HCT116 (cell line): ENCODE results near the gene TRO. TPM values are rescaled to one million over a fixed set of nuclear protein-coding genes. Genes with fewer than 3 reads are reported as not detected.

ENCODE experiments used
- ATAC-seq: fragments of 200-7000 bp; cut with Tn5 transposase; 2 replicates; pipeline ENCODE4 v1.9.1; 2020; ENCODE audit warnings: mild to moderate bottlenecking, moderate library complexity
- Bru-seq: library from RNA; stranded (reverse); fragments of 400-500 nt; gene quantifications from one replicate; lab custom pipeline; 2021; lab: Mats Ljungman, UMichigan
- BruChase-seq, 2 experiments: library from RNA; stranded (reverse); fragments of 400-500 nt; gene quantifications; one replicate each; lab custom pipeline; 2021; lab: Mats Ljungman, UMichigan
- BruUV-seq: library from RNA; stranded (reverse); fragments of 400-500 nt; replicated peaks from 2 replicates; lab custom pipeline; 2021; lab: Mats Ljungman, UMichigan
- CTCF ChIA-PET: fragments of 300-600 bp; sonication (Branson Sonifier 250); formaldehyde crosslinking; loops from one replicate; lab custom pipeline; 2021; ENCODE audit warnings: antibody characterized with exemption; lab: Charles Lee
- POLR2A ChIA-PET: fragments of 300-600, 350-600 bp; sonication (Branson Sonifier 250); formaldehyde crosslinking; loops from one replicate; lab custom pipeline; 2021; ENCODE audit warnings: antibody characterized with exemption; lab: Charles Lee
- RAD21 ChIA-PET, 2 experiments: fragments of 300-600 bp; sonication (Branson Sonifier 250); formaldehyde crosslinking; loops; one replicate each; lab custom pipeline; 2023; ENCODE audit warnings: low total read pairs in 2 of 2; ENCODE audit not compliant: uncharacterized antibody in 2 of 2, unreplicated experiment in 2 of 2, low non-redundant PET in 1 of 2; lab: Charles Lee
- DNase-seq: peaks from one replicate; pipeline ENCODE4 v3.0.0-alpha.2; 2010; ENCODE audit warnings: low read depth, low spot score
- H2AFZ ChIP-seq: fragments of 200-600 bp; shearing (Covaris generic), sonication (generic); 2 replicates; pipeline ENCODE4 v1.6.1; 2017; ENCODE audit warnings: low read depth, mixed run types, mixed read lengths, antibody characterized with exemption, low read length; ENCODE audit not compliant: poor library complexity, severe bottlenecking
- H3K27ac ChIP-seq: 2 replicates; pipeline ENCODE4 v1.5.1; 2012; ENCODE audit warnings: low read depth, low read length
- H3K27me3 ChIP-seq: fragments of 200-600 bp; sonication (generic); 2 replicates; pipeline ENCODE4 v1.6.1; 2016; ENCODE audit warnings: mixed run types, low read length, mixed read lengths; ENCODE audit not compliant: insufficient read depth
- H3K36me3 ChIP-seq, 2 experiments: fragments of 200-500 bp in 1 of 2; fragments of 200-600 bp in 1 of 2; sonication (Bioruptor generic) in 1 of 2; sonication (generic) in 1 of 2; 2 replicates each; pipeline versions ENCODE4 v1.5.1 to v1.6.1; 2014 to 2016; ENCODE audit warnings: low read length in 2 of 2, inconsistent platforms in 1 of 2, mixed read lengths in 1 of 2, mixed run types in 1 of 2; ENCODE audit not compliant: insufficient read depth in 2 of 2, control insufficient read depth in 1 of 2
- H3K4me1 ChIP-seq, 2 experiments: fragments of 200-600 bp in 1 of 2; sonication (generic) in 1 of 2; 2 replicates each; pipeline versions ENCODE4 v1.5.1 to v1.6.1; 2012 to 2017; ENCODE audit warnings: low read length in 2 of 2, inconsistent platforms in 1 of 2, mild to moderate bottlenecking in 1 of 2, mixed read lengths in 1 of 2, mixed run types in 1 of 2, moderate library complexity in 1 of 2; ENCODE audit not compliant: insufficient read depth in 2 of 2, control insufficient read depth in 1 of 2
- H3K4me2 ChIP-seq: fragments of 200-600 bp; sonication (generic); 2 replicates; pipeline ENCODE4 v1.6.1; 2017; ENCODE audit warnings: mixed run types, low read length, mixed read lengths
- H3K4me3 ChIP-seq, 2 experiments: fragments of 200-600 bp in 1 of 2; sonication (generic) in 1 of 2; replicated peaks in 1 of 2; 2 replicates each; pipeline ENCODE4 v1.5.1; 2011 to 2016; ENCODE audit warnings: low read length in 2 of 2, control low read depth in 1 of 2, low read depth in 1 of 2, mild to moderate bottlenecking in 1 of 2, mixed read lengths in 1 of 2, mixed run types in 1 of 2
- H3K79me2 ChIP-seq: fragments of 200-600 bp; sonication (generic); 2 replicates; pipeline ENCODE4 v1.6.1; 2017; ENCODE audit warnings: mild to moderate bottlenecking, mixed run types, low read length, moderate library complexity, mixed read lengths; ENCODE audit not compliant: insufficient read depth
- H3K9ac ChIP-seq: fragments of 200-600 bp; sonication (generic); 2 replicates; pipeline ENCODE4 v1.6.1; 2016; ENCODE audit warnings: low read length, mixed read lengths
- H3K9me2 ChIP-seq: fragments of 200-600 bp; sonication (generic), shearing (Covaris generic); 2 replicates; pipeline ENCODE4 v1.6.1; 2017; ENCODE audit warnings: mixed run types, mild to moderate bottlenecking, moderate library complexity; ENCODE audit not compliant: insufficient read depth
- H3K9me3 ChIP-seq, 2 experiments: fragments of 200-500 bp in 1 of 2; fragments of 200-600 bp in 1 of 2; sonication (Bioruptor generic) in 1 of 2; sonication (generic) in 1 of 2; 2 replicates each; pipeline ENCODE4 v1.6.1; 2014 to 2017; ENCODE audit warnings: low read length in 2 of 2, mixed read lengths in 2 of 2, inconsistent platforms in 1 of 2, low read depth in 1 of 2, mild to moderate bottlenecking in 1 of 2, mixed run types in 1 of 2, moderate library complexity in 1 of 2; ENCODE audit not compliant: control insufficient read depth in 1 of 2, insufficient read depth in 1 of 2
- H4K20me1 ChIP-seq: fragments of 200-600 bp; sonication (generic), shearing (Covaris generic); 2 replicates; pipeline ENCODE4 v1.6.1; 2017; ENCODE audit warnings: mixed run types, mild to moderate bottlenecking, moderate library complexity; ENCODE audit not compliant: insufficient read depth
- CBX3 ChIP-seq: IDR thresholded peaks from 2 replicates; pipeline ENCODE4 v1.6.1; 2012; ENCODE audit warnings: low read depth
- CEBPB ChIP-seq: IDR thresholded peaks from 2 replicates; pipeline ENCODE4 v1.6.1; 2012; ENCODE audit warnings: low read depth
- CTCF ChIP-seq, 3 experiments: fragments of 200-600 bp in 1 of 3; sonication (generic) in 1 of 3; IDR thresholded peaks in 2 of 3; conservative IDR thresholded peaks in 1 of 3; 2 replicates each; pipeline ENCODE4 v1.5.1; 2012 to 2017; ENCODE audit warnings: low read depth in 2 of 3, low read length in 2 of 3, antibody characterized with exemption in 1 of 3, borderline replicate concordance in 1 of 3, control low read depth in 1 of 3, mild to moderate bottlenecking in 1 of 3, mixed read lengths in 1 of 3, mixed run types in 1 of 3, moderate library complexity in 1 of 3; ENCODE audit not compliant: insufficient read depth in 1 of 3
- ELF1 ChIP-seq: IDR thresholded peaks from 2 replicates; pipeline ENCODE4 v1.6.1; 2012; ENCODE audit warnings: low read depth, borderline replicate concordance
- EZH2 ChIP-seq: fragments of 200-600 bp; sonication (generic); IDR thresholded peaks from 2 replicates; pipeline ENCODE4 v1.6.1; 2017; ENCODE audit warnings: antibody characterized with exemption, mixed run types
- EZH2phosphoT487 ChIP-seq: fragments of 200-600 bp; IDR thresholded peaks from 2 replicates; pipeline ENCODE4 v1.6.1; 2018; ENCODE audit warnings: antibody characterized with exemption, borderline replicate concordance
- FOSL1 ChIP-seq: IDR thresholded peaks from 2 replicates; pipeline ENCODE4 v1.6.1; 2012; ENCODE audit warnings: low read depth
- JUND ChIP-seq: IDR thresholded peaks from 2 replicates; pipeline ENCODE4 v1.6.1; 2012
- MAX ChIP-seq: IDR thresholded peaks from 2 replicates; pipeline ENCODE4 v1.6.1; 2012
- POLR2A ChIP-seq: IDR thresholded peaks from 2 replicates; pipeline ENCODE4 v1.7.0; 2011; ENCODE audit warnings: borderline replicate concordance; ENCODE audit not compliant: insufficient read depth, insufficient read length; ENCODE audit errors: extremely low read depth
- RAD21 ChIP-seq: IDR thresholded peaks from 2 replicates; pipeline ENCODE4 v1.6.1; 2012; ENCODE audit warnings: low read depth, mild to moderate bottlenecking
- REST ChIP-seq: IDR thresholded peaks from 2 replicates; pipeline ENCODE4 v1.6.1; 2012; ENCODE audit warnings: low read depth
- SIN3A ChIP-seq: IDR thresholded peaks from 2 replicates; pipeline ENCODE4 v1.6.1; 2012; ENCODE audit warnings: low read depth
- SP1 ChIP-seq: IDR thresholded peaks from 2 replicates; pipeline ENCODE4 v1.6.1; 2012; ENCODE audit warnings: low read depth
- SRF ChIP-seq: IDR thresholded peaks from 2 replicates; pipeline ENCODE4 v1.6.1; 2012; ENCODE audit warnings: low read depth
- TCF7L2 ChIP-seq: IDR thresholded peaks from 2 replicates; pipeline ENCODE4 v1.7.0; 2011; ENCODE audit warnings: borderline replicate concordance, inconsistent platforms; ENCODE audit not compliant: insufficient read depth, insufficient read length; ENCODE audit errors: extremely low read depth
- ZBTB33 ChIP-seq: IDR thresholded peaks from 2 replicates; pipeline ENCODE4 v1.6.1; 2011; ENCODE audit warnings: mild to moderate bottlenecking, low read length, moderate library complexity; ENCODE audit not compliant: insufficient replicate concordance; ENCODE audit errors: extremely low read depth
- ZFX ChIP-seq: fragments of 450-650 bp; IDR thresholded peaks from 2 replicates; pipeline ENCODE4 v1.6.1; 2017
- ZNF274 ChIP-seq: fragments of 200-500 bp; sonication (Bioruptor generic); IDR thresholded peaks from 2 replicates; pipeline ENCODE4 v1.6.1; 2014; ENCODE audit warnings: mild to moderate bottlenecking, low read depth, low read length, inconsistent platforms
- intact Hi-C: fragments of 100-400 bp; cut with micrococcal nuclease; formaldehyde crosslinking; loops from 2 replicates; pipeline ENCODE4 v1.10.0; 2022
- long read RNA-seq: library from polyadenylated mRNA; unstranded; transcript quantifications from one replicate; pipeline ENCODE4 v2.0.0, GENCODE V29; 2021; ENCODE audit not compliant: unreplicated experiment
- polyA plus RNA-seq: library from polyadenylated mRNA; unstranded; fragments of >200 nt; gene quantifications from 2 replicates; pipeline ENCODE4 v1.2.1, GENCODE V29; 2012; ENCODE audit warnings: missing spikeins
- total RNA-seq: library from RNA; stranded (reverse); gene quantifications from one replicate; pipeline ENCODE4 v1.2.1, GENCODE V29; 2021; ENCODE audit not compliant: unreplicated experiment

Gene TRO
- total RNA-seq (0.25 TPM), Bru-seq, nascent RNA (not detected), BruChase-seq, experiment 1, labeled RNA remaining after a 6-hour chase (not detected), BruChase-seq, experiment 2, labeled RNA remaining after a 2-hour chase (not detected)
- 0.13 and 0.17 TPM in 2 replicates for polyA plus RNA-seq
- long read RNA-seq, result 0 reads

GRCh38 chrX:54920610-54921426 lies at the start of gene TRO:
TSS of gene TRO (plus strand) at chrX:54920824. CDS start at chrX:54922247, 1,423 bp downstream.
- ChIA-PET CTCF (no interaction called here), RAD21 (no interaction called here), POLR2A (no interaction called here)
- Histone ChIP-seq H3K4me3 (no peak within 1 kb of the TSS), H4K20me1 (no peaks in the 10 kb centered on the region), H3K4me1 (no peaks in the 10 kb centered on the region), H3K9ac (no peak within 1 kb of the TSS), H2AFZ (no peak within 1 kb of the TSS), H3K9me2 (no peaks in the 10 kb centered on the region), H3K79me2 (no peaks in the 10 kb centered on the region), H3K9me3 (no peaks in the 10 kb centered on the region), H3K27ac (no peak within 1 kb of the TSS), H3K36me3 (no peaks in the 10 kb centered on the region), H3K27me3 (no peaks in the 10 kb centered on the region), H3K4me2 (no peak within 1 kb of the TSS)
- ATAC-seq (no peak), DNase-seq (no peak)
- no TSS peak for BruUV-seq
- intact Hi-C loops, result no loop called here
- TF ChIP-seq FOSL1 (no peak), CEBPB (no peak), ZBTB33 (no peak), POLR2A (no peak), CBX3 (no peak), TCF7L2 (no peak), RAD21 (no peak), ELF1 (no peak), EZH2phosphoT487 (no peak), SRF (no peak), SIN3A (no peak), MAX (no peak), JUND (no peak), SP1 (no peak), CTCF (IDR thresholded peaks at IDR 0.05 in 2 of 3, conservative IDR thresholded peaks at IDR 0.05 in 1 of 3; ENCODE audit: borderline replicate concordance in 1 of 3, insufficient read depth in 1 of 3, low read depth in 2 of 3, low read length in 2 of 3) (no peak), EZH2 (no peak), ZNF274 (no peak), REST (no peak), ZFX (no peak)
